Liver (tissue), 3 donors: ENCODE measurements around the gene OR52I1.

ENCODE experiments used
- GABPA ChIP-seq, 2 donors: IDR thresholded peaks in 1 of 2; conservative IDR thresholded peaks in 1 of 2; 2 replicates each; pipeline ENCODE4 v1.6.1; 2016; ENCODE audit warnings: antibody characterized with exemption in 2 of 2, mild to moderate bottlenecking in 1 of 2, moderate library complexity in 1 of 2
- RAD21 ChIP-seq, 2 donors: IDR thresholded peaks; 2 replicates each; pipeline ENCODE4 v1.6.1; 2016; ENCODE audit warnings: antibody characterized with exemption in 2 of 2, mild to moderate bottlenecking in 2 of 2
- TF ChIP-seq, protein P1 (sequence below): fragments of 150-350 bp; IDR thresholded peaks from 2 replicates; pipeline ENCODE4 v1.5.1; 2017; ENCODE audit warnings: improper control_type of control experiment, low read depth, low read length; ENCODE audit not compliant: missing input control
- donor health status: healthy.
- donor health status: healthy.

DNA sequence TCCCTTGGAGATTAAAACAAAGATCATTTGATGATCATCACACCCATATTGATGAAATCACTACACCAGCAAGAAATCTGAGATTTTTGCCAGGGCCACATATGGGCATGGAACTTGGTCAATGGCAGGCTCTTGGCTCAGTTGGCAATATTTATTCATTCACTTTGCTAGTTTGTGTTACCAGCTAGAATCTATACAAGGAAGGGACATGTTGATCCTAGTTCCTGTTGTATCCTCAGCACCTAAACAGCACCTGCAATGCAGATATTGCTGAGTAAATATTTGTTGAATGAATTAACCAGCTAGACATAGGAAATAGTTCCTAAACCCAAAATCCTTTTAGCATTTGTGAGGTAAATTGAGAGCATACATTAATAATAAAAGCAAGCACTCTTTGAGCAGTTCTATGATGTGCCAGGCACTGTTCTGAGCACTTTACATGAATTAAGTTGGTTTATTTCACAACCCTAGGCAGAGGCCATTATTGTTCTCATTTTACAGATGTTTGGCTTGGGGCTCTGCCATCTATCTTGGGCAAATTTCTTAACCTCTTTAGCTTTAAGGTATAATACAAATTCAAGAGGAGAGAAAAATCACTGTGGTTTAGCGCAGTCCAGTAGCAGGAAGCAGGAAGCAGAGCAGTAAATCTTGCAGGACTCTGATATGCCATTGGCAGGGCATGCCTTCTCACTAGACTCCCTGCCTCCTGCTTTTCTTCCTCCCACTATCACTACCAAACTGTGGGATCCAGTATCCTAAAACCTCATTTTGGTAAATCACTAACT is 12.6 kb downstream of the OR52I1 start:
- TF ChIP-seq, protein P1, sequence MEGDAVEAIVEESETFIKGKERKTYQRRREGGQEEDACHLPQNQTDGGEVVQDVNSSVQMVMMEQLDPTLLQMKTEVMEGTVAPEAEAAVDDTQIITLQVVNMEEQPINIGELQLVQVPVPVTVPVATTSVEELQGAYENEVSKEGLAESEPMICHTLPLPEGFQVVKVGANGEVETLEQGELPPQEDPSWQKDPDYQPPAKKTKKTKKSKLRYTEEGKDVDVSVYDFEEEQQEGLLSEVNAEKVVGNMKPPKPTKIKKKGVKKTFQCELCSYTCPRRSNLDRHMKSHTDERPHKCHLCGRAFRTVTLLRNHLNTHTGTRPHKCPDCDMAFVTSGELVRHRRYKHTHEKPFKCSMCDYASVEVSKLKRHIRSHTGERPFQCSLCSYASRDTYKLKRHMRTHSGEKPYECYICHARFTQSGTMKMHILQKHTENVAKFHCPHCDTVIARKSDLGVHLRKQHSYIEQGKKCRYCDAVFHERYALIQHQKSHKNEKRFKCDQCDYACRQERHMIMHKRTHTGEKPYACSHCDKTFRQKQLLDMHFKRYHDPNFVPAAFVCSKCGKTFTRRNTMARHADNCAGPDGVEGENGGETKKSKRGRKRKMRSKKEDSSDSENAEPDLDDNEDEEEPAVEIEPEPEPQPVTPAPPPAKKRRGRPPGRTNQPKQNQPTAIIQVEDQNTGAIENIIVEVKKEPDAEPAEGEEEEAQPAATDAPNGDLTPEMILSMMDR, result no peak
- no peak for TF ChIP-seq GABPA (IDR thresholded peaks at IDR 0.05 in 1 of 2, conservative IDR thresholded peaks at IDR 0.05 in 1 of 2)
- no peak for TF ChIP-seq RAD21 (IDR thresholded peaks at IDR 0.05)
